ENCODE data around the gene PVRIG.
"Not testable (repeated sequence)": the region's sequence is repeated elsewhere in the genome, so short reads cannot be mapped to it uniquely, and the experiment has no call there.

The PVRIG gene

GRCh38 chr7:100234660-100235317 is 15.0 kb downstream of the PVRIG start:
- not testable (repeated sequence) for H2AFZ ChIP-seq (ENCODE audit: low read length); H3K4me3 ChIP-seq (ENCODE audit: low read length, poor library complexity, severe bottlenecking); H4K20me1 ChIP-seq (ENCODE audit: insufficient read depth, low read length, poor library complexity, severe bottlenecking); H3K36me3 ChIP-seq (ENCODE audit: insufficient read depth, low read length); H3K4me1 ChIP-seq (ENCODE audit: insufficient read depth, low read length, poor library complexity, severe bottlenecking); H3K9me2 ChIP-seq (replicated peaks; ENCODE audit: low read depth, low read length); H3K4me2 ChIP-seq (ENCODE audit: low read depth, low read length, poor library complexity, severe bottlenecking); H3F3A ChIP-seq (ENCODE audit: low read depth); H3K79me2 ChIP-seq (ENCODE audit: insufficient read depth, low read length); H3K9me3 ChIP-seq (ENCODE audit: insufficient read depth, low read depth, low read length); H3K9ac ChIP-seq (ENCODE audit: low read depth, low read length, poor library complexity, severe bottlenecking); H3K27me3 ChIP-seq (ENCODE audit: insufficient read depth, low read length, poor library complexity, severe bottlenecking)

GRCh38 chr7:100239975-100240374 is 20.2 kb downstream of the PVRIG start:
- not testable (repeated sequence) for H3K9ac ChIP-seq (ENCODE audit: low read depth, low read length, poor library complexity, severe bottlenecking); H3K4me1 ChIP-seq (ENCODE audit: insufficient read depth, low read length, poor library complexity, severe bottlenecking); H3K4me3 ChIP-seq (ENCODE audit: low read length, poor library complexity, severe bottlenecking); H3K36me3 ChIP-seq (ENCODE audit: insufficient read depth, low read length); H3K9me3 ChIP-seq (ENCODE audit: insufficient read depth, low read depth, low read length); H3F3A ChIP-seq (ENCODE audit: low read depth); H3K27me3 ChIP-seq (ENCODE audit: insufficient read depth, low read length, poor library complexity, severe bottlenecking); H2AFZ ChIP-seq (ENCODE audit: low read length); H3K9me2 ChIP-seq (replicated peaks; ENCODE audit: low read depth, low read length); H4K20me1 ChIP-seq (ENCODE audit: insufficient read depth, low read length, poor library complexity, severe bottlenecking); H3K4me2 ChIP-seq (ENCODE audit: low read depth, low read length, poor library complexity, severe bottlenecking); H3K79me2 ChIP-seq (ENCODE audit: insufficient read depth, low read length)

GRCh38 chr7:100243385-100243784 is 23.6 kb downstream of the PVRIG start:
- H3K4me2 ChIP-seq (ENCODE audit: low read depth, low read length, poor library complexity, severe bottlenecking); H3K4me1 ChIP-seq (ENCODE audit: insufficient read depth, low read length, poor library complexity, severe bottlenecking): not testable (repeated sequence)

GRCh38 chr7:100244988-100245605 is 25.3 kb downstream of the PVRIG start:
- not testable (repeated sequence) for H4K20me1 ChIP-seq (ENCODE audit: insufficient read depth, low read length, poor library complexity, severe bottlenecking); H2AFZ ChIP-seq (ENCODE audit: low read length); H3K9ac ChIP-seq (ENCODE audit: low read depth, low read length, poor library complexity, severe bottlenecking); H3K9me2 ChIP-seq (replicated peaks; ENCODE audit: low read depth, low read length); H3K27me3 ChIP-seq (ENCODE audit: insufficient read depth, low read length, poor library complexity, severe bottlenecking); H3K4me1 ChIP-seq (ENCODE audit: insufficient read depth, low read length, poor library complexity, severe bottlenecking); H3K4me2 ChIP-seq (ENCODE audit: low read depth, low read length, poor library complexity, severe bottlenecking); H3F3A ChIP-seq (ENCODE audit: low read depth); H3K4me3 ChIP-seq (ENCODE audit: low read length, poor library complexity, severe bottlenecking); H3K79me2 ChIP-seq (ENCODE audit: insufficient read depth, low read length); H3K36me3 ChIP-seq (ENCODE audit: insufficient read depth, low read length); H3K9me3 ChIP-seq (ENCODE audit: insufficient read depth, low read depth, low read length)

More at GRCh38 chr7:100243385-100243784, 23.6 kb downstream of the PVRIG start:
- not testable (repeated sequence) for H3K36me3 ChIP-seq (ENCODE audit: insufficient read depth, low read length); H3K79me2 ChIP-seq (ENCODE audit: insufficient read depth, low read length); H4K20me1 ChIP-seq (ENCODE audit: insufficient read depth, low read length, poor library complexity, severe bottlenecking); H3K4me3 ChIP-seq (ENCODE audit: low read length, poor library complexity, severe bottlenecking); H3K27me3 ChIP-seq (ENCODE audit: insufficient read depth, low read length, poor library complexity, severe bottlenecking); H2AFZ ChIP-seq (ENCODE audit: low read length); H3K9me3 ChIP-seq (ENCODE audit: insufficient read depth, low read depth, low read length); H3F3A ChIP-seq (ENCODE audit: low read depth); H3K9me2 ChIP-seq (replicated peaks; ENCODE audit: low read depth, low read length); H3K9ac ChIP-seq (ENCODE audit: low read depth, low read length, poor library complexity, severe bottlenecking)

GRCh38 chr7:100246121-100246864 is 26.5 kb downstream of the PVRIG start:
- not testable (repeated sequence) for H2AFZ ChIP-seq (ENCODE audit: low read length); H3K9me3 ChIP-seq (ENCODE audit: insufficient read depth, low read depth, low read length); H3K4me1 ChIP-seq (ENCODE audit: insufficient read depth, low read length, poor library complexity, severe bottlenecking); H3K4me3 ChIP-seq (ENCODE audit: low read length, poor library complexity, severe bottlenecking); H3K4me2 ChIP-seq (ENCODE audit: low read depth, low read length, poor library complexity, severe bottlenecking); H3F3A ChIP-seq (ENCODE audit: low read depth); H3K9me2 ChIP-seq (replicated peaks; ENCODE audit: low read depth, low read length); H3K9ac ChIP-seq (ENCODE audit: low read depth, low read length, poor library complexity, severe bottlenecking); H3K36me3 ChIP-seq (ENCODE audit: insufficient read depth, low read length); H4K20me1 ChIP-seq (ENCODE audit: insufficient read depth, low read length, poor library complexity, severe bottlenecking); H3K79me2 ChIP-seq (ENCODE audit: insufficient read depth, low read length); H3K27me3 ChIP-seq (ENCODE audit: insufficient read depth, low read length, poor library complexity, severe bottlenecking)

- not testable (repeated sequence) for H3K9ac ChIP-seq (ENCODE audit: low read depth, low read length, poor library complexity, severe bottlenecking); H3K4me2 ChIP-seq (ENCODE audit: low read depth, low read length, poor library complexity, severe bottlenecking); H2AFZ ChIP-seq (ENCODE audit: low read length); H3F3A ChIP-seq (ENCODE audit: low read depth); H3K27me3 ChIP-seq (ENCODE audit: insufficient read depth, low read length, poor library complexity, severe bottlenecking); H3K36me3 ChIP-seq (ENCODE audit: insufficient read depth, low read length); H4K20me1 ChIP-seq (ENCODE audit: insufficient read depth, low read length, poor library complexity, severe bottlenecking); H3K9me3 ChIP-seq (ENCODE audit: insufficient read depth, low read depth, low read length); H3K4me3 ChIP-seq (ENCODE audit: low read length, poor library complexity, severe bottlenecking); H3K9me2 ChIP-seq (replicated peaks; ENCODE audit: low read depth, low read length); H3K79me2 ChIP-seq (ENCODE audit: insufficient read depth, low read length); H3K4me1 ChIP-seq (ENCODE audit: insufficient read depth, low read length, poor library complexity, severe bottlenecking)
Measured at GRCh38 chr7:100246865-100247137, 27.1 kb downstream of the PVRIG start.

Data from Loucy (cell line).